RWPE2 (cell line): ENCODE data around the gene CLMP.

Source experiments
- ATAC-seq: fragments of 200-7000 bp; cut with Tn5 transposase; 3 replicates; pipeline ENCODE4 v1.9.1; 2021; ENCODE audit warnings: low read depth
- DNase-seq: peaks from one replicate; pipeline ENCODE4 v3.0.0-alpha.2; 2020; ENCODE audit warnings: low spot score
- H3K27ac ChIP-seq: fragments of 450-650 bp; 2 replicates; pipeline ENCODE4 v1.5.1; 2017; ENCODE audit warnings: mild to moderate bottlenecking; ENCODE audit not compliant: poor library complexity, severe bottlenecking
- H3K27me3 ChIP-seq: fragments of 250-450 bp; sonication (Bioruptor Pico); 2 replicates; pipeline ENCODE4 v1.5.1; 2021; ENCODE audit warnings: mild to moderate bottlenecking, moderate library complexity; ENCODE audit not compliant: insufficient read depth, poor library complexity, severe bottlenecking
- H3K36me3 ChIP-seq: fragments of 250-450 bp; sonication (Bioruptor Pico); 2 replicates; pipeline ENCODE4 v1.5.1; 2020; ENCODE audit warnings: low read depth, mild to moderate bottlenecking, moderate library complexity
- H3K4me1 ChIP-seq: fragments of 250-450 bp; sonication (Bioruptor Pico); 2 replicates; pipeline ENCODE4 v1.5.1; 2021; ENCODE audit warnings: mild to moderate bottlenecking, moderate library complexity; ENCODE audit not compliant: insufficient read depth, poor library complexity, severe bottlenecking
- H3K4me3 ChIP-seq: fragments of 250-450 bp; sonication (Bioruptor Pico); 2 replicates; pipeline ENCODE4 v1.5.1; 2021; ENCODE audit warnings: mild to moderate bottlenecking, moderate library complexity; ENCODE audit not compliant: severe bottlenecking
- H3K9me3 ChIP-seq: fragments of 250-450 bp; sonication (Bioruptor Pico); 2 replicates; pipeline ENCODE4 v1.5.1; 2021; ENCODE audit warnings: mild to moderate bottlenecking, moderate library complexity; ENCODE audit not compliant: severe bottlenecking
- TF ChIP-seq, protein P1 (sequence below): fragments of 450-650 bp; IDR thresholded peaks from one replicate; pipeline ENCODE4 v1.5.1; 2017; ENCODE audit warnings: mild to moderate bottlenecking, moderate library complexity; ENCODE audit not compliant: poor library complexity, severe bottlenecking

CLMP gene

DNA sequence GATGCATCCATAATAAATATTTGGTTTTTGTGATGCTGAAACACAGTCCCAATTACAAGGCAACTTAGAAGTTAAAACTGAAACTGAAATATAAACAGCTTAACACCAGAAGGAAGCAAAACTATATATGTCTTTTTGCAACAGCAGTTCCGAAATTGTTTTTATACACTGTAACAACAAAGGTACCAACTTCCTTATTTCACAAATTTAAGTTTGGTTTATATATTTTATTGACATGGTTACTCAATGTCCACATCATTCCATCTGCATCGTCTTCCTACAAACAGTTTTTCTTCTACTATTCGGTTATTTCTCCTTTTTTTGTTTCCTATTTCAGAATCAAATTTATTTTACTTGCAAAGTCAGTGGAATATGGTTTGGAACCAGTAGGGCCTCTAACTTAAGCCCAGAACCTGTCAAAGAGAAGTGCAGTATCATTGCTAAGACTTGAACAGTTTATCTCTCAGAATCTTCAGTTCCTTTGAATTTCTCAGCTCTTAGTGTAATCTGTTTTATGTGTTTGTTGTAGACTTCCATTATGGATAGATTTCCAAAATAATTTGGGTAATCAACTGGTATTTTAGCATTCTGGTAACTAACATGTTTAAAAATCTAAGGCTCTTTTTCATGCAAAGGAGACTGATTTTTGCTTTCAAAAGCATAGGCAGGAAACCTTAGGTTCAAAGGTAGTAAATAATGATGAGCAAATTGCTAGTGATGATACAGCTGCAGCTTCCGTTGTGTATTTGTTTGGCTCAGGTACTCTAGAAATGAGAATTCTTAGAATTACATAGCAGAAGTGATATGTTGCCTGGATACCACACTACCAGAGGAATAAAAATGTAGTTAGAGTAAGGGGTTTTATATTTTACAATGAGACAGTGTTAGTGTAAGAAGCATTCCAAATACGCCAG is 124.9 kb downstream of the CLMP start:
- H3K27me3 ChIP-seq, result no peaks in the 10 kb centered on the region
- DNase-seq, result no peak
- peaks cover 11% of the 10 kb centered on the region for H3K4me1 ChIP-seq
- TF ChIP-seq, protein P1, sequence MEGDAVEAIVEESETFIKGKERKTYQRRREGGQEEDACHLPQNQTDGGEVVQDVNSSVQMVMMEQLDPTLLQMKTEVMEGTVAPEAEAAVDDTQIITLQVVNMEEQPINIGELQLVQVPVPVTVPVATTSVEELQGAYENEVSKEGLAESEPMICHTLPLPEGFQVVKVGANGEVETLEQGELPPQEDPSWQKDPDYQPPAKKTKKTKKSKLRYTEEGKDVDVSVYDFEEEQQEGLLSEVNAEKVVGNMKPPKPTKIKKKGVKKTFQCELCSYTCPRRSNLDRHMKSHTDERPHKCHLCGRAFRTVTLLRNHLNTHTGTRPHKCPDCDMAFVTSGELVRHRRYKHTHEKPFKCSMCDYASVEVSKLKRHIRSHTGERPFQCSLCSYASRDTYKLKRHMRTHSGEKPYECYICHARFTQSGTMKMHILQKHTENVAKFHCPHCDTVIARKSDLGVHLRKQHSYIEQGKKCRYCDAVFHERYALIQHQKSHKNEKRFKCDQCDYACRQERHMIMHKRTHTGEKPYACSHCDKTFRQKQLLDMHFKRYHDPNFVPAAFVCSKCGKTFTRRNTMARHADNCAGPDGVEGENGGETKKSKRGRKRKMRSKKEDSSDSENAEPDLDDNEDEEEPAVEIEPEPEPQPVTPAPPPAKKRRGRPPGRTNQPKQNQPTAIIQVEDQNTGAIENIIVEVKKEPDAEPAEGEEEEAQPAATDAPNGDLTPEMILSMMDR, result no peak
- ATAC-seq, result no peak
- no peak overlapping the region for H3K4me3 ChIP-seq
- peaks cover 21% of the 10 kb centered on the region for H3K36me3 ChIP-seq
- H3K9me3 ChIP-seq, result no peaks in the 10 kb centered on the region
- no peak overlapping the region for H3K27ac ChIP-seq

DNA sequence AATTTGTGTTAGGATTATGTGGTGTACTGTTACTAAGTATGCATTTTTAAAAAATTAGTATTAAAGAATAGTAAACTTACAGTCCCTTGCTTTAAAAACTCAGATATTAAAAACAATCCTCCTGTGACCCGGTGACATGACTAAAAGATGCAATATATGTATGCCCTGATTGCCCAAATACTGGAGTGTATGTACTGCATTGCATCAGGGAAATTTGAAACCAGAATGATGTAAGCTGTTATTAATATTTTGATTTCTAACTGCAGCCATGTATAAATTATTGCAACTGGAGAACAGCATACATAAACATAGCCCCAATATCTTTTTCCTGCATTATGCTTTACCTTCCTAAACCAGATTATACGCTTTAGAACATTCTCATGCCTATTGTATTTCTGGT is 129.4 kb downstream of the CLMP start:
- H3K27ac ChIP-seq, result no peak overlapping the region
- ATAC-seq (no peak), DNase-seq (no peak)
- no peak overlapping the region for H3K4me3 ChIP-seq
- no peaks in the 10 kb centered on the region for H3K9me3 ChIP-seq
- H3K4me1 ChIP-seq, result peaks cover 21% of the 10 kb centered on the region
- TF ChIP-seq, protein P1, result no peak
- no peaks in the 10 kb centered on the region for H3K27me3 ChIP-seq
- H3K36me3 ChIP-seq, result peaks cover 34% of the 10 kb centered on the region

DNA sequence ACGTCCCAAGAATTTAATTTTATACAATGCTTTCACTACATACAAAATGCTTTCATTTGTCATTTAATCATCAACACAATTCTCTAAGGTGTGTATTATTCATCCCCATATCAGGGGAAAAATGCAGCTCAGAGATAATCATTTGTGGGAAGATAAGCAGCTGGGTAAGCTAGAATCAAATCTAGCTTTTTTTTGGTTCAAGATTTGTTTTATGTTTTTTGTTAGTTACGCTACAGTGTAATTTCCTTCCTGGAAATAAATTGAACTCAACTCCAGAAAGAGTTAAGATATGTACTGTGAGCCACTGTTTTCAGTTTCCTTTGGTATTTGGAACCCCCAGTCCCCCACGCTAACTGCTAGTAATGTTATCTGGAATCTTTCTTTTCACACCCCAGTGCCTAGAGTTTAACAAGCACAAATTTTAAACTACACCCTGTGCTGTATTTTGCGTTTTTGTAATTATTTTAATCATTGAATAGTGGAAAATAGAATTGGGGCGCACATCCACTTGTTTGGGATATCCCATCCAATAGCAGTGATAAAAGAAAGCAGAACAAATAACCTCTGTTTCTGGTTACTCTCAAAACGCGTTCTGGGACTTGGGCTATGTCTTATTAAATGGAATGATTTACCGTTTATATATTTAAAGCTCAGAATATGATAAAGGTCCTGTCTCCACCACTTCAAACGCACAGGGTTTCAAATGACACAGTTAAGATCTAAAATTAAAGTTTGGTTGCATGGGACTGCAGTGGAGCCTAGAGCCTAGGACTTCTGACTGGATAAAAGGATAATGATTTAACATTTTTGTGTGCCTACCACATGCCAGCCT is 131.0 kb downstream of the CLMP start:
- Histone ChIP-seq H3K4me3 (peak overlapping the region; percentile 96), H3K9me3 (no peaks in the 10 kb centered on the region), H3K27me3 (no peaks in the 10 kb centered on the region), H3K36me3 (peaks cover 45% of the 10 kb centered on the region), H3K4me1 (peaks cover 26% of the 10 kb centered on the region), H3K27ac (peak overlapping the region; percentile 92)
- TF ChIP-seq, protein P1, result no peak
- no peak for ATAC-seq
- no peak for DNase-seq

DNA sequence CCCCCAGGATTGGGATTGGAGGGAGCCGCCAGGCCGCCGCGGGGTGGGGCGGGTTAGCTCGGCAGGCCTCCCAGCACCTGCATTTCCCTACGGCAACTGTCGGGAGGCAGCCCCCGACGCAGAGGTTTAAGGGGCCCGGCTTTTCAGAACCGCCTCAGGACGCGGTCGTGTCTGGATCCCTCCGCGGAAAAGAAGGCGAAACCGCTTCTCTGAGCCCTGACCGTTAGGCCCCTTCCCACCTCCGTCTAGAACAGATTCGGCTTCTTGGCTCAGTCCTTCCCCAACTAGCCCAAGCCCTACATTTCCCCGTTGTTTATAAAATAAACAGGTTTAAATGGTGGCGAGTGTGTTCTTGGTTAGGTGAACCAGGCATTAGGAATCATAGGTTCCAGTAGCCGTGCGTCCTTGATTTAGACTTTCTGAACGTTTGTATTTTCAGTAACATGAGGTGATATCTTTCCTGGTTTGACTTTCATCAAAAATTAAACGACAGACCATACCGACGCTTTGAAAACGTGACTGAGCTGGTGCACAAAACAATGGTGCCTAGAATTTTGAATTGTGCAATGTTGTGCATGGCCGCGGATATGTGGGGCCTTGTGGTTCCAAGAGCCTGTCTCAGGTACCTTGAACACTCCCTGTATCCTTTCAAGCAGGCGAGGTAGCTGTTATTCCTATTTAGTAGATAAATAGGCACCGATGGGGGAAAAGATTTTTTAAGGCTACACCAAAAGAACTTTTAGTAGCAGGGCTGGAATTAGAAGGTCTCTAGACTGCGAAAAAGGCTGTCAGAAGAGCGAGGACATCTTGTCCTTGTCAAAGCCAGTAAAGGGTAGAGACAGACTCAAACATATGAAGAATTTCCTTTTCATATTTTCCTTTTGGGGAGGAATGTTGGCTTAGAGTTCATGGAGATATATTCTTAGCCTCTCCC is 131.9 kb downstream of the CLMP start:
- peaks cover 54% of the 10 kb centered on the region for H3K36me3 ChIP-seq
- H3K4me3 ChIP-seq, result peak overlapping the region; percentile 96
- no peaks in the 10 kb centered on the region for H3K27me3 ChIP-seq
- TF ChIP-seq, protein P1, result no peak
- peaks cover 26% of the 10 kb centered on the region for H3K4me1 ChIP-seq
- DNase-seq (no peak), ATAC-seq (peak; percentile 8; the same call in 2 of the 3 replicates)
- peak overlapping the region; percentile 92 for H3K27ac ChIP-seq
- no peaks in the 10 kb centered on the region for H3K9me3 ChIP-seq
